8988T (cell line): ENCODE measurements around the gene CACHD1.

Experiments used
- DNase-seq: peaks from one replicate; pipeline ENCODE4 v3.0.0; 2011

Gene CACHD1

GRCh38 chr1:64469977-64470664 is at the start of gene CACHD1:
TSS of gene CACHD1 (plus strand) at chr1:64470129. CDS start at chr1:64470745, 616 bp downstream.
- peak; percentile 79 for DNase-seq

- no peak for DNase-seq
Measured at GRCh38 chr1:64421377-64421776, 48.6 kb upstream of the CACHD1 start.

- no peak for DNase-seq
Measured at GRCh38 chr1:64423526-64423925, 46.4 kb upstream of the CACHD1 start.

GRCh38 chr1:64424412-64424811 is 45.5 kb upstream of the CACHD1 start:
- DNase-seq: no peak

GRCh38 chr1:64425521-64425920 is 44.4 kb upstream of the CACHD1 start:
- DNase-seq: no peak

GRCh38 chr1:64426681-64427080 is 43.2 kb upstream of the CACHD1 start:
- no peak for DNase-seq

- no peak for DNase-seq
Measured at GRCh38 chr1:64427879-64428278, 42.0 kb upstream of the CACHD1 start.

GRCh38 chr1:64433308-64433707 is 36.6 kb upstream of the CACHD1 start:
- no peak for DNase-seq

- no peak for DNase-seq
Measured at GRCh38 chr1:64433747-64434146, 36.2 kb upstream of the CACHD1 start.

GRCh38 chr1:64435000-64435399 is 34.9 kb upstream of the CACHD1 start:
- DNase-seq: no peak

- no peak for DNase-seq
Measured at GRCh38 chr1:64437453-64437852, 32.5 kb upstream of the CACHD1 start.

GRCh38 chr1:64440183-64440826 is 29.6 kb upstream of the CACHD1 start:
- DNase-seq: no peak

GRCh38 chr1:64451440-64451839 is 18.5 kb upstream of the CACHD1 start:
- DNase-seq: no peak

- DNase-seq: no peak
Measured at GRCh38 chr1:64453688-64454087, 16.2 kb upstream of the CACHD1 start.

- no peak for DNase-seq
Measured at GRCh38 chr1:64458915-64459314, 11.0 kb upstream of the CACHD1 start.

- DNase-seq: no peak
Measured at GRCh38 chr1:64459743-64460142, 10.2 kb upstream of the CACHD1 start.

- DNase-seq: no peak
Measured at GRCh38 chr1:64466033-64466432, 3.9 kb upstream of the CACHD1 start.

- no peak for DNase-seq
Measured at GRCh38 chr1:64469116-64469976, 583 bp upstream of the CACHD1 start.

- DNase-seq: peak; percentile 52
Measured at GRCh38 chr1:64470665-64471217, 812 bp downstream of the CACHD1 start.

- peak; percentile 53 for DNase-seq
Measured at GRCh38 chr1:64471218-64472039, 1.5 kb downstream of the CACHD1 start.

GRCh38 chr1:64472040-64472376 is 2.1 kb downstream of the CACHD1 start:
- DNase-seq: no peak

GRCh38 chr1:64472805-64473204 is 2.9 kb downstream of the CACHD1 start:
- DNase-seq: no peak

- DNase-seq: no peak
Measured at GRCh38 chr1:64473367-64473766, 3.4 kb downstream of the CACHD1 start.
